H9 (cell line): ENCODE data around the gene LTK. TPM values are rescaled to one million over a fixed set of nuclear protein-coding genes. Genes with fewer than 3 reads are reported as not detected.

Source experiments
- DNase-seq: peaks from one replicate; pipeline ENCODE4 v3.0.0-alpha.2; 2017
- H2AFZ ChIP-seq: one replicate; pipeline ENCODE4 v1.6.1; 2013; ENCODE audit warnings: mild to moderate bottlenecking, low read length, control low read depth, moderate library complexity
- H2AK5ac ChIP-seq: 2 replicates; pipeline ENCODE4 v1.6.1; 2013; ENCODE audit warnings: low read length, control low read depth, mixed read lengths; ENCODE audit not compliant: insufficient read length
- H2BK120ac ChIP-seq: one replicate; pipeline ENCODE4 v1.6.1; 2013; ENCODE audit warnings: low read depth, mild to moderate bottlenecking, low read length, control low read depth, inconsistent platforms; ENCODE audit not compliant: poor library complexity, severe bottlenecking
- H2BK12ac ChIP-seq: 2 replicates; pipeline ENCODE4 v1.6.1; 2013; ENCODE audit warnings: low read length, control low read depth, mixed read lengths, low read depth; ENCODE audit not compliant: insufficient read length
- H2BK15ac ChIP-seq: 2 replicates; pipeline ENCODE4 v1.6.1; 2013; ENCODE audit warnings: low read depth, low read length, control low read depth
- H2BK20ac ChIP-seq: one replicate; pipeline ENCODE4 v1.6.1; 2013; ENCODE audit warnings: low read depth, mild to moderate bottlenecking, low read length, control low read depth, inconsistent platforms; ENCODE audit not compliant: poor library complexity, severe bottlenecking
- H2BK5ac ChIP-seq: 2 replicates; pipeline ENCODE4 v1.6.1; 2013; ENCODE audit warnings: low read length, control low read depth, mixed read lengths; ENCODE audit not compliant: insufficient read length
- H3K14ac ChIP-seq: 2 replicates; pipeline ENCODE4 v1.6.1; 2013; ENCODE audit warnings: low read length, control low read depth; ENCODE audit not compliant: insufficient read depth
- H3K18ac ChIP-seq: 2 replicates; pipeline ENCODE4 v1.6.1; 2013; ENCODE audit warnings: low read depth, mild to moderate bottlenecking, mixed read lengths, low read length, control low read depth; ENCODE audit not compliant: insufficient read length
- H3K23ac ChIP-seq: 2 replicates; pipeline ENCODE4 v1.6.1; 2013; ENCODE audit warnings: low read length, control low read depth, mixed read lengths, low read depth; ENCODE audit not compliant: insufficient read length
- H3K23me2 ChIP-seq: 2 replicates; pipeline ENCODE4 v1.6.1; 2013; ENCODE audit warnings: low read depth, mild to moderate bottlenecking, mixed read lengths, low read length, control low read depth; ENCODE audit not compliant: insufficient read length, poor library complexity, severe bottlenecking
- H3K27ac ChIP-seq: 2 replicates; pipeline ENCODE4 v1.5.1; 2013; ENCODE audit warnings: low read length, control low read depth, mixed read lengths, low read depth; ENCODE audit not compliant: insufficient read length
- H3K27me3 ChIP-seq: 2 replicates; pipeline ENCODE4 v1.6.1; 2013; ENCODE audit warnings: low read length, control low read depth, inconsistent platforms; ENCODE audit not compliant: insufficient read depth
- H3K4ac ChIP-seq: 2 replicates; pipeline ENCODE4 v1.6.1; 2013; ENCODE audit warnings: low read depth, mild to moderate bottlenecking, control low read depth, inconsistent platforms, low read length, moderate library complexity
- H3K4me1 ChIP-seq: 2 replicates; pipeline ENCODE4 v1.6.1; 2013; ENCODE audit warnings: low read length, control low read depth, inconsistent platforms; ENCODE audit not compliant: insufficient read depth
- H3K4me2 ChIP-seq: 2 replicates; pipeline ENCODE4 v1.6.1; 2013; ENCODE audit warnings: low read length, control low read depth, mixed read lengths; ENCODE audit not compliant: insufficient read length, insufficient read depth
- H3K56ac ChIP-seq: 2 replicates; pipeline ENCODE4 v1.6.1; 2013; ENCODE audit warnings: low read depth, mild to moderate bottlenecking, mixed read lengths, low read length, control low read depth; ENCODE audit not compliant: insufficient read length
- H3K79me1 ChIP-seq: 2 replicates; pipeline ENCODE4 v1.6.1; 2013; ENCODE audit warnings: low read depth, mild to moderate bottlenecking, moderate library complexity, low read length, control low read depth, inconsistent platforms; ENCODE audit not compliant: insufficient read depth, poor library complexity, severe bottlenecking
- H3K79me2 ChIP-seq: 2 replicates; pipeline ENCODE4 v1.6.1; 2013; ENCODE audit warnings: low read length, control low read depth, inconsistent platforms; ENCODE audit not compliant: insufficient read depth
- H3K9ac ChIP-seq: 2 replicates; pipeline ENCODE4 v1.6.1; 2013; ENCODE audit warnings: low read length, control low read depth, mixed read lengths; ENCODE audit not compliant: insufficient read length; ENCODE audit errors: extremely low read depth
- H3K9me3 ChIP-seq: one replicate; pipeline ENCODE4 v1.6.1; 2013; ENCODE audit warnings: low read depth, low read length, inconsistent platforms; ENCODE audit not compliant: control insufficient read depth
- H3T11ph ChIP-seq: one replicate; pipeline ENCODE4 v1.6.1; 2013; ENCODE audit warnings: mild to moderate bottlenecking, low read length, control low read depth, inconsistent platforms
- H4K20me1 ChIP-seq: one replicate; pipeline ENCODE4 v1.6.1; 2013; ENCODE audit not compliant: control insufficient read depth, insufficient read length, insufficient read depth
- H4K5ac ChIP-seq: 2 replicates; pipeline ENCODE4 v1.6.1; 2013; ENCODE audit warnings: low read depth, mild to moderate bottlenecking, mixed read lengths, low read length, control low read depth; ENCODE audit not compliant: insufficient read length
- H4K8ac ChIP-seq: replicated peaks from 2 replicates; pipeline ENCODE4 v1.6.1; 2013; ENCODE audit warnings: low read length, control low read depth, mixed read lengths, low read depth; ENCODE audit not compliant: insufficient read length
- H4K91ac ChIP-seq: 2 replicates; pipeline ENCODE4 v1.6.1; 2013; ENCODE audit warnings: low read depth, mild to moderate bottlenecking, moderate library complexity, mixed read lengths, low read length, control low read depth; ENCODE audit not compliant: insufficient read length
- H3K27ac Mint-ChIP-seq, 3 experiments: 2 replicates in 2 of 3; 3 replicates in 1 of 3; pipeline ENCODE4 v1.8.0; 2020 to 2021; ENCODE audit warnings: mixed read lengths in 3 of 3, mild to moderate bottlenecking in 1 of 3, moderate library complexity in 1 of 3
- H3K27me3 Mint-ChIP-seq: 2 replicates; pipeline ENCODE4 v1.8.0; 2021; ENCODE audit warnings: low read depth, mild to moderate bottlenecking, moderate library complexity, mixed read lengths
- H3K36me3 Mint-ChIP-seq, 3 experiments: 2 replicates in 2 of 3; 3 replicates in 1 of 3; pipeline ENCODE4 v1.8.0; 2020 to 2021; ENCODE audit warnings: low read depth in 3 of 3, mixed read lengths in 3 of 3; ENCODE audit not compliant: insufficient read depth in 1 of 3
- H3K4me1 Mint-ChIP-seq, 2 experiments: 2 replicates each; pipeline ENCODE4 v1.8.0; 2020; ENCODE audit warnings: mixed read lengths in 2 of 2
- H3K4me3 Mint-ChIP-seq, 2 experiments: 2 replicates in 1 of 2; 3 replicates in 1 of 2; pipeline ENCODE4 v1.8.0; 2020 to 2021; ENCODE audit warnings: mild to moderate bottlenecking in 2 of 2, mixed read lengths in 2 of 2, moderate library complexity in 1 of 2
- H3K9me3 Mint-ChIP-seq, 2 experiments: 2 replicates in 1 of 2; 3 replicates in 1 of 2; pipeline ENCODE4 v1.8.0; 2020; ENCODE audit warnings: mild to moderate bottlenecking in 2 of 2, mixed read lengths in 2 of 2, moderate library complexity in 1 of 2
- CTCF ChIP-seq: fragments of 200-600 bp; sonication (generic); conservative IDR thresholded peaks from 3 replicates; pipeline ENCODE4 v1.8.0; 2021; ENCODE audit warnings: antibody characterized with exemption, mild to moderate bottlenecking
- WGBS: extraction: QIAGEN DNeasy Blood & Tissue Kit; methylation state at CpG from one replicate; pipeline ENCODE4 v1.1.7; 2013; ENCODE audit warnings: missing lambda C conversion rate, low lambda C conversion rate, mixed read lengths; ENCODE audit not compliant: insufficient read length; ENCODE audit errors: extremely low coverage; 5-methylcytosine and 5-hydroxymethylcytosine counted together
- total RNA-seq: library from RNA; stranded (reverse); gene quantifications from 2 replicates; pipeline ENCODE4 v1.2.1, GENCODE V29; 2021

LTK gene
- total RNA-seq, 1 experiment from 2014 or later = 0.31 TPM

- no peak overlapping the region for H2BK5ac ChIP-seq
- H3K27ac ChIP-seq = no peak overlapping the region
- H3K23ac ChIP-seq = no peak overlapping the region
- H3K56ac ChIP-seq = no peak overlapping the region
- no peak overlapping the region for H2BK120ac ChIP-seq
- Mint-ChIP-seq H3K36me3 (peaks cover 0 to 4% (median 0%) of the 10 kb centered on the region in 3 experiments; a peak in 1 of 7 replicates), H3K4me1 (peaks cover 6 to 21% of the 10 kb centered on the region in 2 experiments; a peak in 3 of 4 replicates), H3K27ac (no peak overlapping the region), H3K9me3 (no peaks in the 10 kb centered on the region; a peak in 2 of 5 replicates), H3K27me3 (peaks cover 99% of the 10 kb centered on the region), H3K4me3 (no peak overlapping the region)
- no peak overlapping the region for H3K4ac ChIP-seq
- H4K20me1 ChIP-seq = no peaks in the 10 kb centered on the region
- H2AK5ac ChIP-seq = no peak overlapping the region
- WGBS = no CpG with 5 or more reads among the region's 4 CpGs
- H2AFZ ChIP-seq = no peak overlapping the region
- H3K4me1 ChIP-seq = no peaks in the 10 kb centered on the region
- peaks cover 54% of the 10 kb centered on the region for H3K27me3 ChIP-seq
- H3K79me1 ChIP-seq = no peaks in the 10 kb centered on the region
- no peak overlapping the region for H2BK15ac ChIP-seq
- no peak overlapping the region for H4K91ac ChIP-seq
- H3T11ph ChIP-seq = no peak overlapping the region
- H3K4me2 ChIP-seq = no peak overlapping the region
- H3K79me2 ChIP-seq = no peaks in the 10 kb centered on the region
- no peaks in the 10 kb centered on the region for H3K9me3 ChIP-seq
- H3K9ac ChIP-seq = no peak overlapping the region
- H4K5ac ChIP-seq = no peak overlapping the region
- no peak for DNase-seq
- H4K8ac ChIP-seq = no peak overlapping the region
- H2BK12ac ChIP-seq = no peak overlapping the region
- no peak overlapping the region for H3K18ac ChIP-seq
- no peak overlapping the region for H3K14ac ChIP-seq
- TF ChIP-seq CTCF = no peak
- H3K23me2 ChIP-seq = peaks cover 3% of the 10 kb centered on the region
- no peak overlapping the region for H2BK20ac ChIP-seq
Observed at GRCh38 chr15:41505776-41506175, 7.9 kb downstream of the LTK start.
